SKM-1 (cell line): ENCODE data around the gene SYNE2.
"Not testable (repeated sequence)": the region's sequence is repeated elsewhere in the genome, so short reads cannot be mapped to it uniquely, and the experiment has no call there.

Source experiments
- DNase-seq: peaks from one replicate; lab custom pipeline; 2025; ENCODE audit not compliant: unreplicated experiment; lab: John Stamatoyannopoulos, UW

Gene SYNE2

DNA sequence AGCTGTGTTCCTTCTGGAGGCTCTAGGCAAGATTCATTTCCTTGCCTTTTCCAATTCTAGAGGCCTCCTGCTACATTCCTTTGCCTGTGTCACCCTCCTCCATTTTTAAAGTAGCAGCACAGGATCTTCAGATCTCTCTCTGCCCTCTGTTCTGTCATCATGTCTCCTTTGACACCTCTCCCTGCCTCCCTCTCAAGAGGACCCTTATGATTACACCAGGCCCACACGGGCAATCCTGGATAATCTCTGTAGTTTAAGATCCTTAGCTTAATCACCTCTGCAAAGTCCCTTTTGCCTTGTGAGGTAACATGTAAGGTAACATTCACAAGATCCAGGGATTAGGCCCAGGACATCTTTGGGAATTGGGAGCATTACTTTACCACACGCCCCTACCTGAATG lies 155.2 kb downstream of the SYNE2 start:
- DNase-seq = no peak

DNA sequence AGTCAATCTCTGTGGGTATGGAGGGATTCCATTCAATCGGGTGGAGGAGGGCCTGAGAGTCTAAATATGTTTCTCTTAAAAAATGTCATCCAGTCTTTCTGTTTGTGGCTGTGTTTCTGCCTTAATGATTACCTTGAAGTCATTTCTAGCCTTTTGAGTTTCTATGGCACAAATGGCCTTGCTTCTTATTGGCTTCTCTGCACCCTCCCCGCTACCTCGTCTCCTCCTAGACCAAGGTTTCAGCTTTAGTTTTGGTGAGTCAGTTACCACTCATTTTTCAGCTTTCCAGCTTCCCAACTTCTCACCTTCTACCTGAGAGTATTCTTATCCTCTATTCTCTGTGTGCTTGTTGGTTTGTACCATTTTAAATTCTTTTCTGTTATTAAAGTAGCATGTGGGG lies 159.2 kb downstream of the SYNE2 start:
- no peak for DNase-seq

DNA sequence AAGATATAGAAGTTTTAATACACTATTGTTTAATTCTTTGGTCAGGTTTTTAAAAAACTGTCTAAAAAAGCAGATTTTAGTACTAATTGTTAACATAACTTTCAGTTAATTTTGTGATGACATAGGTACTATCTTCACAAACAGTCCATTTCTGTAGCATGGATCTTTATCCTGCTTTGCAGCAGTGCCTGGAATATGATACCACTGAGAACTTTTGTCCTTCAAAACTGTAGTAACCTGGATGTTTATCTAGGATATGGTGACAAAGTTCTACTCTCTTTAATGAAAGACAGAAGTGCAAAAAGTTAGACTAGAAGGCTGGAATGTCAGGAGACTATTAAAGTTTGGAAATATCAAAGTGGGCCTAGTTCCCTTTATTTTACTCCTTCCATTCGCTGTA lies 159.9 kb downstream of the SYNE2 start:
- DNase-seq = no peak

DNA sequence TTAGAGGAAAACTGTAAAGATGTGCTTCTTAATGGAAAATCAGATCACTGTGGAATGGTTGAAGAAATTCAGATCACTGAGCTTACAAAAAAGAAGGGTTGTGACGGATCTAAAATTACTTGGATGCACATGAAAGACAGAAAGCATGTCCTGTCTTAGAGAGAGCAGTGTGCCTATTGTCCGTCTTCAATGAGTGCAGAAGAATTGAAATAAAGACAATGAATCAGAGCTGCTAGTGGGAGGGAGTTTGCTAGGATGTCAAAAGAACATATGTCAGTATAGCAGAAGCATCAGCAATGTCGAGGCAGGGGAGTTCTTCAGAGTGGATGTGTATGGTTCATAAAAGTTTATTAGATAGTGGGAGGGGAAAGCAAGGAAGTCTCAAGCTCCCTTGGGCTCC lies 172.7 kb downstream of the SYNE2 start:
- no peak for DNase-seq

DNA sequence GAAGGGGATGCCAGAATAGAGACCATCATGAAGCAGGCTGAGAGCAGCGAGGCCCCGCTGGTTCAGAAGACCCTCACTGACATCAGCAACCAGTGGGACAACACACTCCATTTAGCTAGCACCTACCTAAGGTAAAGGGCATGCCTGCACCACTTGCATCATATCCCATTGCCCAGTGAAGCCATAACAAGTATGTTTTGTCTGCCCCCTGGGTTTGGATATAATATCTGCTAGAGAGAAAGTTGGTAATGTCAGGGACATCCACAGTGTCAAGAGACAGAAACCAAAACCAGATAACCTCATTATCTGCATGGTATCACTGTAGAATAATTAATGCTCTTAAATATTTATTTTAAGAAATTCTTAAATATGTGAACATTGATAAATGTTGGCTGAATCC lies 173.8 kb downstream of the SYNE2 start:
- no peak for DNase-seq

DNA sequence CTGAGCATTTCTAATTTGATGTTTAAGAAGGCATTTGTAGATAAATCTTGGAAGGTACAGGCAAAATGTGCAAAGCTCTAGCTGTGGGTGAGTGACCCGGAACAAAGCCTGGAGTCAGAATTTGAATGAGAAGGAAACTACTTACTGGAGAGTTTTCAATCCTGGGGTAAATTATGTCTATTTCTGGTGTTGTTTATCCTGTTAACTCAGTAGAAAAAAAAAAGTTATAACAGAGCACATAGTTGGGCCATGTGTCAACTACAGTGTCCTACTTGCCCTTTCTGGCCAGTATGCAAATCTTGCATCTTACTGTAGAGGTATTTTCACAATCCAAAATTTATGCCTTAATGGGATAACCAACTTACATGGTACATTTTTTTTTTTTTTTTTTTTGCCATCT lies 182.3 kb downstream of the SYNE2 start:
- DNase-seq = no peak

DNA sequence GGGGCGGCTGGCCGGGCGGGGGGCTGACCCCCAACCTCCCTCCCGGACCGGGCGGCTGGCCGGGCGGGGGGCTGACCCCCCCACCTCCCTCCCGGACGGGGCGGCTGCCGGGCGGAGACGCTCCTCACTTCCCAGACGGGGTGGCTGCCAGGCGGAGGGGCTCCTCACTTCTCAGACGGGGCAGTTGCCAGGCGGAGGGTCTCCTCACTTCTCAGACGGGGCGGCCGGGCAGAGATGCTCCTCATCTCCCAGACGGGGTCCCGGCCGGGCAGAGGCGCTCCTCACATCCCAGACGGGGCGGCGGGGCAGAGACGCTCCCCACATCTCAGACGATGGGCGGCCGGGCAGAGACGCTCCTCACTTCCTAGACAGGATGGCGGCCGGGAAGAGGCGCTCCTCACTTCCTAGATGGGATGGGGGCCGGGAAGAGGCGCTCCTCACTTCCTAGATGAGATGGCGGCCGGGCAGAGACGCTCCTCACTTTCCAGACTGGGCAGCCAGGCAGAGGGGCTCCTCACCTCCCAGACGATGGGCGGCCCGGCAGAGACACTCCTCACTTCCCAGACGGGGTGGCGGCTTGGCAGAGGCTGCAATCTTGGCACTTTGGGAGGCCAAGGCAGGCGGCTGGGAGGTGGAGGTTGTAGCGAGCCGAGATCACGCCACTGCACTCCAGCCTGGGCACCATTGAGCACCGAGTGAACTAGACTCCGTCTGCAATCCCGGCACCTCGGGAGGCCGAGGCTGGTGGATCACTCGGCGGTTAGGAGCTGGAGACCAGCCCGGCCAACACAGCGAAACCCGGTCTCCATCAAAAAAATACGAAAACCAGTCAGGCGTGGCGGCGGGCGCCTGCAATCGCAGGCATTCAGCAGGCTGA lies 185.3 kb downstream of the SYNE2 start:
- not testable (repeated sequence) for DNase-seq

DNA sequence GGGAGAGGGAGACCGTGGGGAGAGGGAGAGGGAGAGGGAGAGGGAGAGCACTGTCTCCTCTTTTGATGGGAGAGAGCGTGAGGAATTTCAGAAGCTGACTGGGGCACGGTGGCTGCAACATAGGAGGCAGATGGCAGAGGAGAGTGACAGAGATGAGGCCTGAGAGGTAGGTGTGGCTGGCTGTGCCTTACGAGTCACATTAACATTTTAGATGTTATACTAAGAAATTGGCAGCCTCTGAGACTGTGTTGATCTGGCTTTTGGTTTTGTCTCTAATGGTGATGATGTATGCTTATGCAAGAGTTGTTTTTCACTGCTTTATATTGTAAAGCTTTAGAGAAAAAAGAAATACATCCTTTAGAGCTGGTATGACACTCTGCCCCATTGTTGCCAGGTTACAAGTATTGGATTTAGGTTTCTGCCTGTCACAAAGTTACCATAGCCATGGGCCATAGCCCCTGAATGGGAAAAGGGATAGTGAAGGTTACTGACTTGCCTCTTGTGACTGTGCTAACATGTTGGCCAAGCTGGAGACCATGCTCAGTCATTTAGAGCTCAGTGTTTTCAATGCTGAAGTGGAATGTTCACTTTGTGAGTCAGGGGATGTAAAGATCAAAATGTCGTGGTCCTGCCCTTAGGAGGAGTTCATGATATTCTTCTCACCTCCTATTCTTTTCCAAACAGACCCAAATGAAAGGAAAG lies 186.2 kb downstream of the SYNE2 start:
- DNase-seq = no peak

DNA sequence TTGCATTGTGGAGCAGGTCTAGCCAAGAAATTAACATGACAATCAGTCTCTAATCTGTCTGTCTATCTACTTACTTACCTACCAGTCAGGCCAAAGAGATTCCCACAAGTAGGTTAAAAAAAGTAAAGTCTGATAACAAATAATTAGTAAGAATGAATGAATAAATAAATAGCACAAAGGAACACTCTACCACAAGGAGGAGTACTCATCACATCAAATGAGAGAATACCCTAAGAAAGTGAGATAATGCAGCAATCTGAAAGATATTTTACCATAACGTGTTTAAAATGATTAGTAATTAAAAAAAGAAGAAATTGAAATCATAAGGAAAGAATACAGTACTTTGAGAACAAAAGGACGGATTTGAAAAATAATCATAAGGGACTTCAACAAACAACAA lies 187.2 kb downstream of the SYNE2 start:
- no peak for DNase-seq

DNA sequence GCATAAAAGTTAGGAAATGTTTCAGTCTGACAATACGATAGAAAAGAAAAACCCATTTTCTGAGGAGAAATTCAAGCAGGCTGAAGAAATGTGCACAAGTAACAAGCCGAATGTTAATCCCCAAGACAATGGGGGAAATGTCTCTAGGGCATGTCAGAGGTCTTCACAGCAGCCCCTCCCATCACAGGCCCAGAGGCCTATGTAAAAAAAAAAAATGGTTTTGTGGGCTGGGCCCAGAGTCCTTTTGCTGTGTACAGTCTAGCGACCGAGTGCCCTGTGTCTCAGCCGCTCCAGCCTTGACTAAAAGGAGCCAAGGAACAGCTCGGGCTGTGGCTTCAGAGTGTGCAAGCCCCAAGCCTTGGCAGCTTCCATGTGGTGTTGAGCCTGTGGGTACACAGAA lies 190.5 kb downstream of the SYNE2 start:
- not testable (repeated sequence) for DNase-seq

DNA sequence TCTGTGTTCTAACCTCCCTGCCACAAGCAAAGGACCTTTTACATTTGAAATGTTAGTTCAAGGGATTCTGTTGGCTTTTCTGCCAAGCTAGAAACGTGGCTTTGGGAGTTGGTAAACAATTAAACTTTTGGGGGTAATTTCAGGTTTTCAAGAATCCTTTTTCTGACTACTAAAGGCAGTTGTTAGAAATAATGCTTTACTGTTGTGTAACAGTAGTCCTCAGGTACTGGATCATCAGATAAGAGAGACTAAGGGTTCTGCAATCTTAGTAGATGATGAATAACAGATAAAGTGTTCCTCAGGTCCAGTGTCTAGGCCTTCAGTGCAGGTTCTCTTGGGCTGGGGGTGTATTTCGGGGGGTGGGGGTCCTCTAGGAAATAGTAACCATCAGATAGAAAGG lies 192.3 kb downstream of the SYNE2 start:
- DNase-seq = no peak

DNA sequence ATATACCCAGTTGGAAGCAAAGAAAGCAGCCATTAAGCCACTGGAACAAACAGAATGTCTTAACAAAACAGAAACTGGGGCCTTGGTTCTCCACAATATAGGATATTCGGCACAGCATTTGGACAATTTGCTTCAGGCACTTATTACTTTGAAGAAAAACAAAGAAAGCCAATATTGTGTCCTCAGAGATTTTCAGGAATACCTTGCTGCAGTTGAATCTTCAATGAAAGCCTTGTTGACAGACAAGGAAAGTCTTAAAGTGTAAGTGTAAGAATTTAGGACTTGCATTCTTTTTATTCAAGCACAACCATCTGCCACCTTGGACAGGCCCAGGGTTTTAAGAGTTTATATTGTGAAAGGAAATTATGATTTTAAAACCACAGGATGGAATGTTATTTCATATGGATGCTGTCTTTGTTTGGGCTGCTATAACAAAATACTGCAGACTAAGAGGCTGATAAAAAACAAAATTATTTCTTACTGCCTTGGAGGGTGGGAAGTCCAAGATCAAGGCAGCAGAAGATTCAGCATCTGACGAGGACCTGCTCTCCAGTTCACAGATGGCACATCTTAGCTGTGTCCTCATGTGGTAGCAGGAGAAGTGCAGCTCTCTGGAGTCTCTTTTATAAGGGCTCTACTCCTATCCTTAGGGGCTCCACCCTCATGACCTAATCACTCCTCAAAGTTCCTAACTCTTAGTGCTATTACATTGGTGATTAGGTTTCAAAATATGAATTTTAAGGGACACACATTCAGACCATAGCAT lies 197.0 kb downstream of the SYNE2 start:
- no peak for DNase-seq

DNA sequence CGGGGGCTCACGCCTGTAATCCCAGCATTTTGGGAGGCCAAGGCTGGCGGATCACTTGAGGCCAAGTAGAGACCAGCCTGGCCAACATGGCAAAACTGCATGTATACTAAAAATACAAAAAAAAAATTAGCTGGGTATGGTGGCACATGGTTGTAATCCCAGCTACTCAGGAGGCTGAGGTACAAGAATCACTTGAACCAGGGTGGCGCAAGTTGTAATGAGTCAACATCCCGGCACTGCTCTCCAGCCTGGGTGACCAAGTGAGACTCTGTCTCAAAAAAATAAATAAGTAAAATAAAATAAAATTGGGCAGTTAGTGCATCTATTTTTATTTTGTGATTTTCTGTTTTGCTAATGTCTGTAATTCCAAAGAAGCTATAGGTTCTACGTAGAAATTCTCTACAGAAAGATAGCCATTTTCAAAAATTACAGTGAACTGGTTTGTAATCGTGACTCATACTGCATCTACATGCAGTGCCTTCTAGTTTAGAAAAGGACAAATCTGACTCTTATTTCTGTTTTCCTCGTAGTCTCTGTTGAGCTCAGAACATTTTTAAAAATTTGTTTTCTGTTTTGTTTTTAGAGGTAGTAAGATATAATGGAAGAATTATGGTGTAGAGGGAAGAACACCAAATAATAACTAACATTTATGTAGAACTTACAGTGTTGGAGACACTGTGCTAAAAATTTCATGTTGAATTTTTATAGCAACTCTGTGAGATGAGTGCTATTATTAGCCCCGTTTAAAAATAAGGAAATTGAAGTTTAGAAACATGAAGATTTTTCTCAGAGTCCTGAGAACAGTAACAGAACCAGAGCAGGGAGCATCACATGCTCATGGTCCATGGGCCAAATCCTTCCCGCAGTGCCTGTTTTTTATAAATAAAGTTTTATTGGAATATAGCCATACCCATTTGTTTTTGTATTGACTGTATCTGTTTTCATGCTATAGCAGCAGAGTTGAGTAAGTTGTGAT lies 201.2 kb downstream of the SYNE2 start:
- no peak for DNase-seq

DNA sequence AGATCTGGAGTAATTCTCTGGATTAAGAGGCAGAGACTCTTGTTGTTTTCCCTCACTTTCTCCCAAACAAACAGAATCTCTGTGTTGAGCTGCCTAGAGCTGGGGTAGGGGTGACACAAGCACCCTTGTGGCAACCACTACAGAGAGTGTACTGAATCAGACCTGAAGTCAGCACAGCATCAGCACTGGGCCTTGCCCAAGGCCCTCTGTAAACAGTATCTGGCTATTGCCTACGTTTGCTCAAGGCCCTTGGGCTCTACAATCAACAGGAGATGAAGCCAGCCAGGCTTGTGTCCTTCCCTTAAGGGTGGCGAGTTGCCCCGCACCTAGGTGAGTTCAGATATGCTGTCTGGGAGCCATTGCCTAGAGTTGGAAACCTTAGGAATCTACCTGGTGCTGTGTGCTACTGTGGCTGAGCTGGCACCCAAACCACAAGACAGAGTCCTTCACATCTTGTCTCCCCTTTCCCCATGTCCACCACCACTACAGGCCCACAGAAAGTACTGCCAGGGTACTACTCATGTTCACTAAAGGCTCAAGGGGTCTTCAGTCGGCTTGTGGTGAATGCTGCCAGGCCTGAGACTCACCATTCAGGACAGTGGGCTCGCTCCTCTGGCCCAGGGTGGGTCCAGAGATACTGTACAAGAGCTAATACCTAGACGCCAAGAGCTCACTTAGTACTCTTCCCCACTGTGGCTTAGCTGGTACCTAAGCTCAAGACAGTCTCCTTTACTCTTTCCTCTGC lies 206.8 kb downstream of the SYNE2 start:
- no peak for DNase-seq

DNA sequence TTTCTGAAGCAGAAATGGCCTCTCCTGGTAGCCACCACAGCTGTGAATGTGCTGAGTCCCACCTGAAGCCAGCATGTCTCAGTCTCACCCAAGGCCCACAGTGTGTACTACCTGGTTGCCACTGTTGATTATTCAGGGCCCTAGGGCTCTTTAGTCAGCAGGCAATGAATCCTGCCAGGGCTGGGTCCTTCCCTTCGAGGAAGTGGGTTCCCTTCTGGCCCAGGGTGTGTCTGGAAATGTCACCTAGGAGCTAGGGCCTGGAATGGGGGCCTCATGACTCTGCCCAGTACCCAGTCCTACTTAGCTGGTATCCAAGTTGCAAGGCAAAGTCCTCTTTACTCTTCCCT lies 207.4 kb downstream of the SYNE2 start:
- no peak for DNase-seq

DNA sequence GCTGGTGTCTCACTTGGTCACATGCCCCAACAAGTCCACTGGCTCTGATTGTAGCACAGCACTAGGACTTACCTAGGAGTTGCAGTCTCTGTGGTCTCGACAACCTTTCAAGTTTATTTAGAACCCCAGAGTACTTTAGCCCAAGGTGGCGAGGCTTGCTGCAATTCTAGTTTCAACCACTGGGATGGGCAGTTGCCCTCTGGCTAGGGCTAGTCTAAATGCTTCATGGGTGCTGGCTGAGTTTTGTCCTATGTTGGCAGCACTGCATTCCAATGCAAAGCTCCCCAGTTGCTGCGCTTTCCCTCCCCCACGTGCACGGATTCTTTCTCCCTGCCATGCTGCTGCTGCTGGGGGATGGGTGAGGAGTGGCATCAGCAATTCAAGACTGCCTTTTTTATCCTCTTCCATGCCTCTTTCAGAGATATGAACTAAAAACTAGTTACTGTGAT lies 207.9 kb downstream of the SYNE2 start:
- no peak for DNase-seq

DNA sequence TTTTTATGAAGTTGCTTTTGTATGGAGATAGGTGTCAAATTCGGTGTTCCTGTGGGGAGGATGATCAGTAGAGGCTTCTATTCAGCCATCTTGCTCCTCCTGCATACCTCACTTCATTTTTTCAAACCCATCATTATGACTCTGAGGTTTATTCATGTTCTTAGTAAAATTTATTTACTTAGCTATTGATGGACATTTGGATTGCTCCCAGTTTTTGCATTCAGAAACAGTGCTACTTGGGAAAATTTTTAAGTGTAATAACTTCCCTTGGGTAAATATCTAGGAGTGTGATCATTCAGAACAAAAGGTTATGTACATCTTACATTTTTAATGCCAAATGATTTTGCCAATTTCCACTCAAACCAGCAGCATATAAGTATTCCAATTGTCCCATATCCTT lies 208.3 kb downstream of the SYNE2 start:
- DNase-seq = no peak

DNA sequence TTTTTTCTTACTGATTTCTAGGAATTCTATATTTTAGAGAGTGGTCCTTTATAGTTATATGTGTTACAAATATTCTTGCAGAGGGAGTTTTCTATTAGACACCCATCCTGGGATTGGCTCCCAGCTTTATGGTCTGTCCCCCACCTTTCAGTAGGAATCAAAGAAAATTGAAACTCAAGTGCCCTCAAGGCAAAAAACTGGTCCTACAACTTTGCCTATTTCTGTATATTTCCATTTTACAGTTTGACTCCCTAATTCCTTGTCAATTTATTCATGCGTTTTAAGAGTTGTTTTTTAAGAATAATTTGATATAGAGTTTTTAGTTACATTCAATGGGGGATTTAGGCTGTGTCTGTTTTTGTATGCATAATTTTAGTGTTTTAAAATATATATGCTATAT lies 208.9 kb downstream of the SYNE2 start:
- no peak for DNase-seq

DNA sequence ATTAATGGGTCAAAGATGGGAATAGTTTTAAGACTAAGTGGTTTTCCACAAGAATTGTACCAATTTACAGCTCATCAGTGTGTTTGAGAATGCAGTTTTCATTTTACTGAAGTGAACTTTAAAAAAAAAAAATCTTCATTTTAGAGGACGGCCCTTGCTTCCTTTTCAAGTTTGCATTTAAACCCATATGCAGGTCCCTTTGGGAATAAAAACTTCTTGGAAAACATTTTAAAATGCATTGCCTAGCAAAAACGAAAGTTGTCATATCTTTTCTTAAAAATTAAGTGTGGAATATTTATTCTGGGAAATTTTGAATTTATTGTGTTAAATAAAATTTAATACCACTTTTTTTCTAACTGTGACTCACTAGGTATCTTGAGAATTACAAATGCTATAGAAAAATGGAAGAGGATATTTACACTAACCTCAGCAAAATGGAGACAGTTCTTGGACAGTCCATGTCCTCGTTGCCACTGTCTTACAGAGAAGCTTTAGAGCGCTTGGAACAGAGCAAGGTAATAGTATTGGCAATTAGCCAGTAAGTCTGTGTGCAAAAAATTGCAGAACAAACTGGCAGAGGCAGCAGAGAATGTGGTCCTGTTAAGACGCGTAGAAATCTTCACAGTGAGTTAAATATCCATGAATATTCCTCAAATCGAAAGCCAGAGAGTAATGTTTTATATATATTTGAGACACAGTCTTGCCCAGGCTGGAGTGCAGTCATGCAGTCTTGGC lies 209.7 kb downstream of the SYNE2 start:
- no peak for DNase-seq
